Measurements from ENCODE around the gene GPS1. TPM values are rescaled to one million over a fixed set of nuclear protein-coding genes. Genes with fewer than 3 reads are reported as not detected.
"Not testable (repeated sequence)": the region's sequence is repeated elsewhere in the genome, so short reads cannot be mapped to it uniquely, and the experiment has no call there.

Gene GPS1
- total RNA-seq, 6 experiments from 2014 or later: 127 to 144 (median 141) TPM

GRCh38 chr17:82036634-82037091 lies 15.0 kb upstream of the GPS1 start:
- TF ChIP-seq CTCF (IDR thresholded peaks at IDR 0.05): no peak
- peaks cover 16% of the 10 kb centered on the region for H3K4me1 Mint-ChIP-seq (ENCODE audit: low read depth)
- H3K27me3 Mint-ChIP-seq (ENCODE audit: insufficient read depth): no peaks in the 10 kb centered on the region; the same call in 1 of the 2 replicates
- no peak for DNase-seq
- peak overlapping the region; percentile 86 for H3K4me3 Mint-ChIP-seq
- no peaks in the 10 kb centered on the region for H3K9me3 Mint-ChIP-seq
- peaks cover 6% of the 10 kb centered on the region; the same call in 1 of the 2 replicates for H3K36me3 Mint-ChIP-seq (ENCODE audit: low read depth)
- H3K27ac Mint-ChIP-seq: no peak overlapping the region

GRCh38 chr17:82037092-82037888 lies 14.4 kb upstream of the GPS1 start, which contains the start of gene DCXR:
DCXR (minus strand) TSS chr17:82037697; CDS start chr17:82037682, 15 bp downstream.
- Mint-ChIP-seq H3K27me3 (ENCODE audit: insufficient read depth) (no peaks in the 10 kb centered on the region; the same call in 1 of the 2 replicates), H3K27ac (peak within 1 kb of the TSS; percentile 93), H3K9me3 (no peaks in the 10 kb centered on the region), H3K4me1 (ENCODE audit: low read depth) (peaks cover 17% of the 10 kb centered on the region), H3K4me3 (peak within 1 kb of the TSS; percentile 86), H3K36me3 (ENCODE audit: low read depth) (peaks cover 6% of the 10 kb centered on the region; the same call in 1 of the 2 replicates)
- DNase-seq: peak; percentile 89
- peak; percentile 89 for TF ChIP-seq CTCF (IDR thresholded peaks at IDR 0.05)

- TF ChIP-seq CTCF (IDR thresholded peaks at IDR 0.05): no peak
- Mint-ChIP-seq H3K27ac (peak overlapping the region; percentile 93), H3K4me3 (peak overlapping the region; percentile 86), H3K4me1 (ENCODE audit: low read depth) (peaks cover 17% of the 10 kb centered on the region), H3K36me3 (ENCODE audit: low read depth) (peaks cover 6% of the 10 kb centered on the region; the same call in 1 of the 2 replicates), H3K9me3 (no peaks in the 10 kb centered on the region), H3K27me3 (ENCODE audit: insufficient read depth) (no peaks in the 10 kb centered on the region; the same call in 1 of the 2 replicates)
- no peak for DNase-seq
Observed at GRCh38 chr17:82037889-82038195, 13.9 kb upstream of the GPS1 start.

DNA sequence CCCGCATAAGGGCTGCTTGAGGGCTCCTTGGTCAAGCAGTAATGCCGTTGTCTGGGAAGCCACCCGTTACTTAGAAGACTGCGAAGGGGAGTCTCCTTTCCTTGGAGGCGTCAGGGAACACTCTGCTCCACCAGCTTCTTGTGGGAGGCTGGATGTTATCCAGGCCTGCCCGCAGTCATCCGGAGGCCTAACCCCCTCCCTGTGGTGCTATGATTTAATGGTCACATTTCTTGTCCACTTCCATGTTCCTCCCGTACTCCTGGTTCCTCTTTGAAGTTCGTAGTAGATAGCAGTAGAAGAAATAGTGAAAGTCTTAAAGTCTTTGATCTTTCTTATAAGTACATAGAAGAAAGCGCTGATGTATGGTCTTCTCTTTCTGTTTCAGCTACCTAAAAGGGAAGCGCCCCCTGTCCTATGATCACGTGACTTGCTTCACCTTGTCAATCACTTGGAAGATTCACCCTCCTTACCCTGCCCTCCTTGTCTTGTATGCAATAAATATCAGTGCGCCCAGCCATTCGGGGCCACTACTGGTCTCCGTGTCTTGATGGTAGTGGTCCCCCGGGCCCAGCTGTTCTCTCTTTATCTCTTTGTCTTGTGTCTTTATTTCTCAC lies 12.8 kb upstream of the GPS1 start:
- not testable (repeated sequence) for DNase-seq; H3K9me3 Mint-ChIP-seq; H3K27me3 Mint-ChIP-seq (ENCODE audit: insufficient read depth); H3K36me3 Mint-ChIP-seq (ENCODE audit: low read depth); H3K4me3 Mint-ChIP-seq; H3K27ac Mint-ChIP-seq
- H3K4me1 Mint-ChIP-seq (ENCODE audit: low read depth): peaks cover 17% of the 10 kb centered on the region

DNA sequence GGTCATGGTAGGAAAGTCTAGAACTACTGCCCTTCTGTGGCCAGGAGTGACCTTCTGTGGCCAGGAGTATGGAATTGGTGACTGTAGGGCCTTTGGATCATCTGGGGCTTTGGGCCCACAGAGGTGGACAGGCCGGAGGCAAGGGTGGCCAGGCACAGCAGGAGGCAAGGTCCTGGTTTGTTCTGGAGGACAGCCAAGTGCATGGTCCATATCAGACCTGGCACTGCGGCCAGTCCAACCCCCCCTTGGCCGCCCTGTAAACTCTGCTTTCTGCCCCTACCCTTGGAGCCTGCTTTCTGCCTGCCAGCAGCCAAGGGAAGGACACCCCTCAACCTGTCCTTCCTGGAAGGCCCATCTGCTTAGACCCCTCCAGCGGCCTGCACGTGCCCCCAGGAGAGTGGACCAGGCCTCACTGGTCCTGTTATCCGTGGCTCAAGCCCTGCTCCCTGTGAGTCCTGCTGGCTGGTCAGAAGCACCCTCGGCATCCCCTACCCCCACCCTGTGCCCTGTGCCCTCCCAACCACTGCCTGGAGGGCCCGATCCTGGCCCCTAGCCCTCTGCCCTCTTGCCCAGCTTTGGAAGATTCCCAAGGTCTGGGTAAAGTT lies 11.9 kb upstream of the GPS1 start:
- peaks cover 6% of the 10 kb centered on the region; the same call in 1 of the 2 replicates for H3K36me3 Mint-ChIP-seq (ENCODE audit: low read depth)
- no peak overlapping the region for H3K27ac Mint-ChIP-seq
- no peak for TF ChIP-seq CTCF (IDR thresholded peaks at IDR 0.05)

More for the DNA sequence above, 11.9 kb upstream of the GPS1 start:
- no peak for DNase-seq
- Mint-ChIP-seq H3K9me3 (no peaks in the 10 kb centered on the region), H3K4me1 (ENCODE audit: low read depth) (peaks cover 17% of the 10 kb centered on the region), H3K4me3 (no peak overlapping the region), H3K27me3 (ENCODE audit: insufficient read depth) (no peaks in the 10 kb centered on the region; the same call in 1 of the 2 replicates)

Measured in HFFc6 (cell line).